NCI-H69 (cell line): ENCODE results near the gene DCDC2C.
A peak's percentile ranks its signal among the peaks of the same experiment; 100 is the strongest.

ENCODE experiments used
- DNase-seq: peaks from one replicate; lab custom pipeline; 2025; lab: John Stamatoyannopoulos, UW

DCDC2C gene

DNA sequence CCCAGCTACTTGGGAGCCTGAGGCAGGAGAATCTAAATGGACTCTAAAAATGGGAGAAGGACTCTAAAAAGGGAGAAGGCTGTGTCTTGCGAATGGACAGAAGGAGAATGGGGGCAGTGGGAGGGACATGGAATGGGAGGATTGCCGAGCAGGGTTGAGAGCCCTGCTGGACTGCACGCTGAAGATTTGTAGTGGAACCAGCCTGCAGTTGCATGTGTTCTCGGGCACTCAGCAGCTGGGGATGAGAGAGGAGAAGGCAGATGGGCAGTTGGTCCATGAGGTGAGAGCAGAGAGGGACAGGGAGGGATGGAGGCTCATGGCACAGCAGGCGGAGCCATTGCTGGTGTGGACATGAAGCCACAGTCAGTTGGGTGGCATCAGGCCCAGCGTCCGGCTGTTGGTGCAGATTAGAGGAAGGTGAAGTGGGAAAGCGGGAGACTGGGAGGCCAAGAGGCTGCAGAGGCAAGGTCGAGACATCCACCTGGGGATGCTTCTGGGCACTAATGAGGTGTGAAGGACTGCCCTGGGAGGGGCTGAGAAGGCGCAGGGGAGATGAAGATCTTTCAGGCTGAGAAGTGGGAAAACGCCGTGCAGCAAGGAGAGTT is 40.7 kb downstream of the DCDC2C start:
- DNase-seq = no peak

DNA sequence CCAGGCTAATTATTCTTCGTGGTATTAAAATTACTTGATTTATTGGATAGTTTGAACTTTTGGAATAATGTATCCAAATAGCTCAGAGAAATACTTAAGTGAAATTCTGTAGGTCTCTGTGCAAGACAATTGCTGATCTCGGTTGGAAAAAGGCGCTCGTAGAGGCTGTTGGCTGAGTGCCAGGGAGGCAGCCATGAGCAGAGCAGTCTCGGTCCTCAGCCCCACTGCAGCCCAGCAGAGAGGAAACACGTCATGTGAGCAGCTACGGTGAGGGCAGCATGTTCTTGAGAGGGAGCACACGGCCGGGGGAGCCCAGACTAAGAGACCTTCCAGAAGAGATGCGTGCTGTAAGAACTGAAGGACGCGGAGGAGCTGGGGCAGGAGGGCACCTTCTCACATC is 42.5 kb downstream of the DCDC2C start:
- DNase-seq = no peak

DNA sequence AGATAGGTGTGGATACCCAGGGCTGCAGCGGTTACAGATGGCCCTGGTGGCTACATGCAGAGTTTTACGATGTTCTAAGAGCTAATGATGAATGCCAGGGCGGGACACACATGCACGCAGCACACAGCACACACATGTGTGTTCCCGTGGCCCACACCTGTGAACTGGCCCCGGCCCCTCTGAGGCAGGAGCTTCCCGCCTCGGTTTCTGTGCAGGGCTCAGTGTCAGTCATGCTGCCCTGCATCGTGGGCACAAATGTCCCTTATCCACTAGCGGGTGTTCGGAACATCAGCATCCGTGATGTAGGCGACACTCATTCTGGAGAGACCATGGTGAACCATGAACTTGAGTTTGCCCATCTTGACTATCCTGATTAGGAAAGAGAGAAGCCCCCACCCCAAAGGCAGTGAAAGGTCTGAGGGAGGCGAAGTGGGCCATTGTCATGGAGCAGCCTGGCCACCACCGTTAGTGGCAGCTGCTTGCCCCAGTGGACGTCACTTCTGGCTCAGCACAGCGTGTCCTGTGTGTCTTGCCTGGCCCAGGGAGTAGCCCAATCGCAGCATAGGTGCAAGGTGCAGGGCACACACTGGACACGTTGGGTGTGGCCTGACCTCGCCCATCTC is 43.8 kb downstream of the DCDC2C start:
- no peak for DNase-seq

DNA sequence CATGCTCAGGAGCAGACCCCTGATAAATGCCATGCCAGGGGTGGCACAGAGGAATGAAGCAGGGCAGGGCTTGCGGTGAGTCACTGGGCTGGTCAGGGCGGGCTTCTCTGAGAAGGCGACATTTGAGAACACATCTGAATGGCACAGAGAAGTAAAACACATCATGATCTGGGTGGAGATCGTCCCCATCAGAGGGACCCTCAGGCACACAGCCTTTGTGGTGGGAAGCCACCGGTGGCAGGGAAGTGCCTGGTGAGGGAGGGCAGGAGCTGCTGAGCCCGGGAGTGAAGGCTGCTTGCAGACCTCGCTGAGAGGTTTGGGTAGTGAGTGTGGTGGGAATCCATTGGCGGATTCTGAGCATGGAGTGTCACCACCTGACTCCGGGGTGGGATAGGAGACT is 44.5 kb downstream of the DCDC2C start:
- DNase-seq = no peak

DNA sequence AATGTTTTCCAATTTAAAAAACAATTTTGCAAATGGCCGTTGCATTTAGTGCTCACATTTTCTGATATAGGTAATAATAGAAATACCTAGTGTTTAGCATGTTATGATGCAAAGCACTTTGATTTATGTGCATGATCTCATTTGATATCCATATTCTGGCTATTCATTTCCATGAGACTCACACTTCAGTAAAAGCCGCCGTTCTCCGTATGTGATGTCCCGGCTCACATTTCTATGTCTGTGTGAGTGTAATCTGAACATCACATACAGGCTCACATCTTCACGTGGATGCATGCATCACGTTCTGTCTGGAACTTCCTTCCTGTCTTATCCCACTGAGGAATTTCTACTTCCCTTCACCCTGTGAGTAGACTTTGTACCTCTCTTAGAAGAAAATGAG is 45.8 kb downstream of the DCDC2C start:
- DNase-seq = no peak

DNA sequence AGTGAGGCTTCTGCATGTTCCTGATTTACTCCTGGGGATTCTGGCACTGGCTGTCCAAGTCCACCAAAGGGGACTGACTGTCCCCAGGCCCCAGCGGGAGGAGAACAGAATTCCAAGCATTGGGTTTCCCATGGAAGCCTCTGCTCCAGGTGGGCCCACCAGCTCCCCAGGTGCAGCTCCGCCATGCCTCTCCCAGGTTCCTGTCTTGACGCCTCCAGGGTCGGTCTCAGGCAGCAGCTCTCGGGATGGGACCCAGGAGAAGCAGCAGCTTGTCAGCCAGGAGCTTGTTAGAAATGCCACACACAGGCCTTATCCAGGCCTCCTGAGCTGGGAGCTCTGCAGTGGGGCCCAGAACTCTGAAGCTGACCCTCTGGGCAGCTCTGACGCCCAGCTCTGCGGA is 47.9 kb downstream of the DCDC2C start:
- no peak for DNase-seq

DNA sequence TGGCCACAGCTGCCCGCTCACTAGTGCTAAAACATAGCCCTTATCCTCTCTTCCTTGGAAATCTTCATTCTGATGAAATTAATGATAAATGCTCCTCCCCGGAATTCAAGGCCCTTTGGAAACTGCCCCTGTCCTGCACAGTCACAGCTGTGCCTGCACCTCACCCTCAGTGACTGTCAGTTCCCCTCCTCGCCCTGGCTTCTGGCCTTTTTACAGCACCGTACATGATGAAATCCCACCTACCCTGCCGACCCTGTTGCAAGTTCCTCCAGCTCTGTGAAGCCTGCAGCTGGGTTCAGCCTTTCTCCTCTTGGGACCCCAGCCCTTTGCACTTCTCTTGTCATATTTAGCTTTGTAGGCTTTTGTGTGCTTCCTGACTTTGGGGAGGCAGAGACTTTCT is 48.4 kb downstream of the DCDC2C start:
- no peak for DNase-seq

DNA sequence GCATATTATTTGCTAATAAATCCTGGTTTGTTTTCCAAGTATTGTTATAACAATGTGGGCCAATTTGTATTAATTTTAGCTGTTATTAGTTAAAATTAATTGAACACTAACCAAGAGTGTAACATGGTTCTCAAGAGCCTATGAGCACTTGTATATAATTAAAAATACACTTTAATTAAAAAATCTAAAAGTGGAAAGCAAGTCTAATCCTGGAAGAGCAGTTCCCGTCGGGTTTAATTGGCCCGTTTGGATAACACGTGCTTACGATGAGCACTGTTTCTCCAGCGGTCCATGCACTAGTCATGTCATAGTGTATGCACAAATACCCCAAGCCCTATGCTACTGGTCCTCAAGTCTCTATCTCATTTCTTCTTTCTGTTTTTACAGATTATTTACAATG is 49.0 kb downstream of the DCDC2C start:
- DNase-seq = no peak

DNA sequence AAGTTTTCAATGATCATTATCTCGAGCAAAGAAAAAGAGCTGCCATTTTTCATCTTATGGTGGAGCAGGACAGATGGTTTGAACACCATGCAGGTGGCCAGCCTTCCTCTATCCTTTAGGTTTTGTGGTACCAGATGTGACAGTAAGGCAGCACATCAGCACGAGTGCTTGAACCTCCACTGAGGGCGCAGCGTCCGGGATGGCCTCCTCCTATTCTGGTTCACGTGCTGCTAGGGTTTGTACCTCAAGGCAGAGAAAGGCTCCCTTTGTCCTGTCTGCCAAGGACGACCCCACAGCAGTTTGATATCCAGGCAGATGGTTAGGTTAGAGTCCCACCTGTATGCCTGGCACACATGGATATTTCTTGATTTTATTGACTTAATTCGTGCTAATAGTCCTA is 50.2 kb downstream of the DCDC2C start:
- DNase-seq = no peak

DNA sequence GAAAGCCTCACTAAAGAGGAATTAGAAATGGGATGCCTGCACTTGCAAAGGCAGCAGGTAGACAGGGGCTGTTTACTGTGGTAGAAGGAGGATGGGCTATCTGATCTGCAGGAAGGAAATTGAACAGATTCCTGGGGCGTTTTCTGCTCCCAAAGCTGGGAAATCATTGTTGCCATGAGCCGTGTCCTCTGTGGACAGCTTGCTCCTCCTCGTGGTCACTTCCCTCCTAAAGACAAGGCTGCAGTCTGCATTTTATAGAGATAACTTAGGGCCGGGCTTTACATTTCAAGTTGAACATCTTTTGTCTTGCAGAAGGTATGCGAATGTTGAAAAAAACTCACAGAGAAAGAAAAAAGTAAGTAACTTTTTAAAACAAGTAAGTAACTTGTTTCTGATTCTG is 50.9 kb downstream of the DCDC2C start:
- no peak for DNase-seq

DNA sequence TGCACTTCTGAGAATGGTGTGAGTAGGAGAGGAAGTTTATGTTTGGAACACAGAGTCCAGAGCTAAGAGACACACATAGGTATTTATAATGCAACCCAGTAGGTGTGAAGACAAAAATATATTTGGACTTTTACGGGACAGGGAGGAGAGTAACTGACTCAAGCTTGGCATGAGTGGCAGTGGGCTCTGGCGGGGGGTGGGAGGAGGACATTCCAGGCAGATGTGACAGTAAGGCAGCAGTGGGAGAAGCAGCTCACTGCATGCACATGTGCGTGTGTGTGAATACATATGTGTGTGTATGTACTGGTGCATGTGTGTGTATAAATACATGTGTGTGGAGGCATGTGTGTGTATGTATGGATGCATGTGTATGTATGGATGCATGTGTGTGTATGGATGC is 51.4 kb downstream of the DCDC2C start:
- DNase-seq = no peak

DNA sequence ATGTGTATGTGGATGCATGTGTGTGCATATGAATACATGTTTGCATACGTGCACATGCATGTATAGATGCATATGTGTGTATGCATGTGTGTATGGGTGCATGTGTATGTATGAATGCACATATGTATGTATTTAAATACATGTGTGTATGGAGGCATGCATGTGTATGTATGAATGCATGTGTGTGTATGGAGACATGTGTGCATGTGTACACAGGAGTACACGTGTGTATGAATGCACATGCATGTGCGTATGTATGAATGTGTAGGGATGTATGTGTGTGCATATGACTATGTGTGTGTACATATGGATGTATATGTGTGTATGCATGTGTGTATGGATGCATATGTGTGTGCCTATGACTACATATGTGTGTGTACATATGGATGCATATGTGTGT is 51.9 kb downstream of the DCDC2C start:
- DNase-seq = no peak

DNA sequence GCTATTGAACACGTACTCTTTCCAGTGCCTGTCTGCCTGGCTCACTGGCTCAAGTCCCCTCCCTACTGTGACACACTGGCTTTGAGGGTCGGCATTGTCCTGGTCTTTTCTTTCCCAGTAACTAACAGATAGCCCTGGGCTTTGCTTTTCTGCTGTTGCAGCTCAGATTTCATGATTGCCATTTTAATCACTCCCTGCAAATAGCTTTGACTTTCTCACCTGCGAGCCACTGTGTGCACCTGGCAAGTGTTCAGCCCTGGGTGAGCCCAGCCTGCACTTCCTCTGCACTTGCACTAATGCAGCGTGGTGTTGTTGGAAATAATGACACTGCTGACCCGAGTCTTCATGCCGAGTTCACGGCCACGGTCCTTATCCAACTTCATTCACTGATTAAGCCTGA is 52.9 kb downstream of the DCDC2C start:
- DNase-seq = peak; percentile 74

DNA sequence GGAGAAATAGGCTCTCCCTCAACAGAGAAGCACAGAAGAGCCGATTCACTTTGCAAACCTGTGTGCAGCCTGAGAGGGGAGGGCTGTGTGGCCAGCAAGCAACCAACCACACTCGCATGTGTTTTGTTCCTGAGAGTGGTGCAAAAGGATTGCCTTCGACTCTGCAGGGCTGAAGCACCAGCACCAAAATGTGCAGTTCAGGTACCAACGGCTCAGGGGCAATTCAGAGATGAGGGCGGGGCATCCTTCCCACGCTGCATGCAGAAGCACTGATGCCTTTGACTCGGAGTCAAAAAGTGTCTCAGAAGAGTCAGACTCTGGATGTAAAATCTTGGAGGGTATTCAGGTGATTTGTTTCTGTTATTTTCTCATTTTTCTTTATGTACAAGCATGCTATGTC is 55.5 kb downstream of the DCDC2C start:
- DNase-seq = no peak

DNA sequence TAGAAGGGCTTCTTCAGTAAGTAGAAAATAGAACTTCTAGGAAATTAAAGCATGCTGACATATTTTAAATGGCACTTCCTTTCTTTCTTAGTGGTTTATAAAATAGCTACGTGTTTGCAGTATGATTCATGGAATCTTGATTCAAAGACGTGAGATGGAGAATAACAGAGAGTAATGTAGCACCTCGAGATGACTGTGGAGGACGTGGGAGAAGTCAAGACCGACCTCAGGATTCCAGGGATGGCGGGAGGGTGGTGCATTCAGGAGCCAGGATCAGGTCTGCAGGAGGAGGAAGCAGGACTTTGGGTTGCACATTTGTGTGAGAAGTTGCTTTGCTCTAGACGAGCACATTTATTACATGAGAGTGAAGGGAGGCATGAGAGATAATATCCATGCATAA is 56.0 kb downstream of the DCDC2C start:
- no peak for DNase-seq

DNA sequence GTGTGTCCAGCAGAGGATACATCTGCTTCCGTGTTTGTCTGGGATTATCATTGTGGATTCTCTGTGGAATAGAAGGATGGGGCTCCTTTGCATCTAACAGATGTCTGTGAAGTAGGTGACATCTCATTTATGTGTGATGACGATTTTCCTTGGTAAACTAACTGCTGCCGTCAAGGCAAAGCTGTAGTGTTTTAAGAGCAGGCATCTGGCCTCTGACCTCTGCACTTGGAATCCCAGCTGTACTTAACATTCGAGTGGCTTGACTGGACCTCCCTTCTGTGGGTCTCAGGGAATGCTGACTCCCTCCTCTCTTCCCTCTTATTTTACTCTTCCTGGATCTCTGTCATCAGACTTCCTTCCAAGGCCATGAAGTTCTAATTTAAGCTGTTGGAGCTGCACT is 56.4 kb downstream of the DCDC2C start:
- DNase-seq = no peak

DNA sequence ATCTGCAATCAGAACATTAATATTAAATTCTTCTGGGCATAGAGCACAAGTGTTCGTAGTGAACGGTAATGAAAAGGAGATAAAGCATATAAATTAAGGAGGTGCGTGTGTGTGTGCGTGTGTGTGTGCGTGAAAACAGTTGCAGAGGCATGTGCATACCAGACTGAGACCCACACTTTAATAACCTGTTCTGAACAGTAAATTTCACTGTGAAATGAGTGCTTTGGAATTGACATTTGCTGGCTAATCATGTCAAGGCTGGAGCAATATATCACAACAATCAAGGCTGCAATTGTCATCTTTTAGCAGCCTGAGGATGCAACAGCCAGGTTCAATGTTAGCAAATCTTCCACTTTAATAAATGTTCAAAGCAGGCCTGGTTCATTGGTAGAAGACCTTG is 57.9 kb downstream of the DCDC2C start:
- DNase-seq = no peak

DNA sequence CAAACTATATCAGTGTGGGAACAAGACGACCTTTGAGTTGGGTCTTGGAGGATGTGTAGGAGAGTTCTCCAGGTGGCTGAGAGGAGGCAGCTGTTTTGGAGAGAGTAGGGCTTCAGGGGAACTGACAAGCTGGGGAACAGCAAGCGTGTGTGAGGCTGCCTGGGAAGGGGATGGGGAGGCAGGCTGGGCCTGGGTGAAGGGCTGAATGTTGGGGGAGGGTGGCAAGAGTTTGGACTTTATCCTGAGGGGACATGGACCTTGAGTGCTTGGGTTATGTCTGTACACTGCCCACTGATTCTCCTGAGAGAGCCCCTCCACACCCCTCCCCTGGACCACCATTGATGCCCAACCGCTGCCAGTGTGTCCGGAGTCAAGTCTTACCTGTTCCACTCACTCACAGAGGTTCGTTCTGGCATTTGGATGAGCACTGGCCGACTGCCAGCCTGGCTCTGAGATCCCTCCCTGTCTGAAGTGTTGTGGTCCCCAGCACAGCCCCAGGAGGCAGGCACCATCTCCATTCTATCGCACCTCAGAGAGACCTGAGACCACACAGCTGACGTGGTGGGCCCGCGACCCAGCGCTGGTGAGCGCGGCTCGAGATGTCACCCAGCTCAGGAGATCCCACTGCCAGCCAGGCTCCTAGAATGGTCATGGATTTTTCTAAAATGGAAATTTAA is 59.5 kb downstream of the DCDC2C start:
- DNase-seq = no peak

DNA sequence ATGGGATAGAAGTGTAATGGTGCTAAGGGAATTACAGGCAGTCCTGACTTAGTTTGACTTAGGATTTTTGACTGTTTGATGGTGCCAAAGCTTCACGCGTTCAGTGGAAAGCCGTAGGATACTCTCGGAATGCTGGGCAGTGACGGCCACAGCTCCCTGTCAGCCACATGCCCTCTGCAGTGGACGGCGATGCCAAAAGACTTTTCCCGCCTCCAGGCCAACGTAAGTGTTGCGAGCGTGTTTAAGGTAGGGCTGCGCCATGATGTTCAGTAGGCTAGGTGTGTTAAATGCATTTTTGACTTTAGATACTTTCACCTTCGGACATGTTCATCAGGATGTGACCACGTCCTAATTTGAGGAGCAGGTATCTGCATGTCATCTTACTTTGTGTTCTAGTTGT is 63.4 kb downstream of the DCDC2C start:
- DNase-seq = no peak

DNA sequence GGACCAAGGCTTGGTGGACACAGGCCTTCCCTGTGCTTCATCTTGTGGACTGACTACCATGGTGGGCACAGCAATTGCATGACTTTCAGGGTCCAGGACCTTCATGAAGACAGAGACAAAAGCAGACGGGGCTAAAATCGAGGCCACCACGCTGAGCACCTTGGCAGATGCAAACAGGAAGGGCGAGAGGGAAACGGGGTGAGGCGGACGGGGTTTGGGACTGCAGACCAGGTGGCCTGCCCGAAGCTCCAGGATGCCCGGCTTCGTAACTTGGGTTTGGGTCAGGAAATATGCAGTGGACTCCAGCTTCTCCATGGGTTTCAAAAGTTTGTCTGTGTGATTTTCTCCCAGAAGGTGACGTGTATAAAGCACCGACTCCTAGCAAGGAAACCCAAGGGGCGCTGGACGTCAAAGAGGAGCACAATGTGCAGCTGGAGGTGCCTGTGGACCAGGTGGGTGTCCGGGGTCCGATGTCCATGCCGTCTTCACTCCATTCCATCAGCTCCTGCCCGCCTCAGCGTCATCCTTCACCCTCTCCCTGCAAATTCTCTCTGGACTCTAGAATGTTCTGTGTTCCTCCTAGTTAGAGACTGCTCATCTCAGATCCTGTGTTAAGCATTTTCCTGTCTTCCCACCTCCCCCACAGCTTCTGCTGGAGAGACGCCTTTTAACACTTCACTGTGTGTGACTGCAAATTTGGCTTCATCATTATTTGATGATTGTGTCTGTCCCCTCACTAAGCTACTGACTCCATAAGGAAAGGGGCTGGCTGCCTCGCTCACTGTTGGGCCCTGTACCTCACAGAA is 65.8 kb downstream of the DCDC2C start:
- no peak for DNase-seq

DNA sequence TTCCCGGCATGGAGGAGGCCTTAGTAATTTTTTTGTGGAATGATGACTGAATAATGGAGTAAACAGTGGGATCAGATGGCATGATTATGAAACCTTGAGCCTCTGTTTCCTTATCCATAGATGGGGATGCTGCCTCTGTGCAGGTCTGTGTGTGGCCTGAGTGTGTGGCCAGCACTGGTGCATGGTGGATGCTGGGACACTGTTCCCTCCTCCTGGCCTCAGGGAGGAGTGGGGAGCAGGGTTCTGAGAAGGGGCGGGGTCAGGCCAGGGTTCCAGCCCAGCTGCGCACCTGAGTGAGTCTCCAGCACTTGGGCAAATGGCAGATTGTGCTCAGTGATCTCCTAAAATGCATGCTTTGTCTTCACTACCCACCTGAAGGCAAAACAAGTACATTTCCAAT is 66.4 kb downstream of the DCDC2C start:
- DNase-seq = no peak

DNA sequence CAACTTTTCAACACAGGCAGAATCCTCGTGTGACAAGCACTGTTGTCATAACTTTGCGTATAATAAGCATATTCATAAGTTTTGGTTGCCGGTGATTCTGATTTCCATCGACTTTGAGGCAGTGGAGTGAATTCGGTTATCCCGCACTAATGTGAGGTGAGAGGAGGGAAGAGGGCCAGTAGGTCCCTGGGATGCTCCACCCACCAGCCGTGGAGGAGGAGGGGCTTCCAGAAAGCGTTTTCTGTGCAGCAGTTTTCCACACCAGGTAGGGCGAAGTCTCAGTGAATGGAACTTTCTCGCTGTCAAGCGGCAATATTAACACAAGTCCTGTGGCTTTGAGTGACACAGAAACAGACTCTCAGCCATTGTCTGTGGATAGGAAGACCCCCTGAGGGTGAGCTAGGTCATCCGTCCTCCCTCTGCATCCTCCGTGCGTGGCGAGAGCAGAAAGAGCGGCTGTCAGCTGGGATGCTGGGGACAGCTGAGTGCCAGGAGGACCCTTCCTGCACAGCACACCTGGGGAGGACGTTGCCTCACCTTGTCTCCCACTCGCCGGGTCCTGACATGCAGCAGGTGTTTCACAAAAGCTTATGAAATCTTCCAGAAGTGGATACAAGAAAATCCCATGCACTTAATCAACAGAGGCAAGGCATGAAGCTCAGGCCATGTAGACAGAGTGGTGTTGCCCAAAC is 67.5 kb downstream of the DCDC2C start:
- DNase-seq = no peak
